AG08396 (cell line): ENCODE measurements around the gene PYGO1.
"Not testable (repeated sequence)": the region's sequence is repeated elsewhere in the genome, so short reads cannot be mapped to it uniquely, and the experiment has no call there.

Source experiments
- DNase-seq: peaks from one replicate; pipeline ENCODE4 v3.0.0; 2012; ENCODE audit warnings: low spot score, mixed read lengths

PYGO1 gene

DNA sequence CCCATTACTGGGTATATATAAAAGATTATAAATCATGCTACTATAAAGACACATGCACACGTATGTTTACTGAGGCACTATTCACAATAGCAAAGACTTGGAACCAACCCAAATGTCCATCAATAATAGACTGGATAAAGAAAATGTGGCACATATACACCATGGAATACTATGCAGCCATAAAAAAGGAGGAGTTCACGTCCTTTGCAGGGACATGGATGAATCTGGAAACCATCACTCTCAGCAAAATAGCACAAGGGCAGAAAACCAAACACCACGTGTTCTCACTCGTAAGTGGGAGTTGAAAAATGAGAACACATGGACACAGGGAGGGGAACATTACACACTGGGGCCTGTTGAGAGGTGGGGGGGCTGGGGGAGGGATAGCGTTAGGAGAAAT, 82.7 kb downstream of the PYGO1 start:
- not testable (repeated sequence) for DNase-seq

DNA sequence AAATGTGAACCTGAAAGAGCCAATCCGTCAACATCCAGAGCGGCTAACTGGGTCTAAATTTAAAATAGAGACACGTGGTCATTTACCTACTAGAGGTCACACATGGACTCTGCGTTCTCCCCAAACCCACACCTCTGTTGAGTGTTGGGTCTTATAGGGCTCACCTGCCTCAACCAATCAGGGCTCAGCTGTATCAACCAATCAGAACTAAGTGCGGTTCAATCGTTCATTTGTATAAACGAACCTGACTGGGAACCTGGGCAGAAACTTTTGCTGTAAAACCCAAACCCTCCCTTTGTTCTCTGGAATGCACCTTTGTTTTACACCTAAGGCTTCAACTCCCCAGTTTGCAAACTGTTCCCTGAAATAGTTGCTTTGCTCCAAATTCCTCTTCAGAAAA, 89.0 kb downstream of the PYGO1 start:
- DNase-seq, result no peak

DNA sequence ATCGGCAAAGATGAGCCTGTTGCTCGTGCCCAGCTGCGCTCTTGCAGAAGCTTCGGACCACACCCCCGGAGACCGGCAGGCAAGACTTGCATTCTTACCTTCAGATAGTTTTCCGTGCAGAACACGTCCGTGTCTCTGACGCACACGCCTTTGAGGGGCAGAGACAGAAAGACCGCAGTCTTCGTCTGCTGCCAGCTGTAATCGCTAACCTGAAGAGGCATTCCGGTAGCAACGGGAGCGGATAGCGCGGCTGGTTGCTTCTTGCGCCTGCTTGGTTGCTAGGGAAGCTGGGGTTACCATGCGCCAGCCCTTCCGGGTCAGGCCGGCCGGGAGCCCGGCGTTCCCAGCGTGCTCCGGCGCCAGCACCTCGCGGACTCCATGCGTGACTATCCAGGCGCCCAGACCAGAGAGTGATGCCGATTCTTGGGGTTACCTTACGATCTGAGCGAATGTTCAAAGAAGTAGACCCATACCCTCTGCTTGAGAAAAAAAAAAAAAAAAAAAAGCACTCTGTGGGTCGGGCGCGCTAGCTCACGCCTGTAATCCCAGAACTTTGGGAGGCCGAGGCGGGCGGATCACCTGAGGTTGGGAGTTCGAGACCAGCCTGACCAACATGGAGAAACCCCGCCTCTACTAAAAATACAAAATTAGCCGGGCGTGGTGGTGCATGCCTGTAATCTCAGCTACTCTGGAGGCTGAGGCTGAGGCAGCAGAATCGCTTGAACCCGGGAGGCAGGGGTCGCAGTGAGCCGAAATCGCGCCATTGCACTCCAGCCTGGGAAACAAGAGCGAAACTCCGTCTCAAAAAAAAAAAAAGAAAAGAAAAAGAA, 89.8 kb downstream of the PYGO1 start:
- peak; percentile 92 for DNase-seq

DNA sequence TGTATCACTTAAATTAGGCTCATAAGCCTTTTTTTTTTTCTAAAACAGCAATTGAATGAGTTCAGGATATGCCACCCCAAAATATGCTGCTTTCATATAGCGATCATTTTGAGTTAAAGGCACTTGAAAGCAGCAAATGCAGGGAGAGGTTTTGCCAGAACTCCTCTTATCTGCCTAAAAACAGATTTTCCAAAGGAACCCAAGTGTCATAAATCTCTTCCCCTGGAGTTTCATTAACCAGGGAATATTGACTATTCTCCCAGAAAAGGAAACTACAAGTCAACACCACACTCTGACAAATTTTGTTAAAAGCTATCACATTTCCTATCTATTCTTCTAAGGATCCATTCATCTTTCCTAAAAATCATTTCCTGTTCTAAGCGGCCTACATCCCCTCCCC, 91.4 kb downstream of the PYGO1 start:
- no peak for DNase-seq

DNA sequence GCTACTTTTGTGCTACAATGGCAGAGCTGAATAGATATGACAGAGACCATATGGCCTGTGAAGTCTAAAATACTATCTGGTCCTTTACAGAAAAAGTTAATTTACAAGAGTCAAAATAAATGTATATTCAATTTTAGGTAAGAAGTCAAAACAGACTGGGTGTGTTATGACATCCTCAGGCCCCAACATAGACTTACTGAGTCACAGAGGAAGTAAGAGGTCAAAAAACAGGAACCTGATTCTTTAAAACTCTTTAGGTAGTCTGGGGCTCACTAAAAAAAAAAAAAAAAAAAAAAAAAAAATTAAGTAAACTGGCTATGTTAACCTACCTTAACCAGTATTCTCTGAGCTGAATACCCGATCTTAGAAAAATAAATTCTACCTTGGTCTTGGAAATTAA, 93.2 kb downstream of the PYGO1 start:
- DNase-seq, result no peak

DNA sequence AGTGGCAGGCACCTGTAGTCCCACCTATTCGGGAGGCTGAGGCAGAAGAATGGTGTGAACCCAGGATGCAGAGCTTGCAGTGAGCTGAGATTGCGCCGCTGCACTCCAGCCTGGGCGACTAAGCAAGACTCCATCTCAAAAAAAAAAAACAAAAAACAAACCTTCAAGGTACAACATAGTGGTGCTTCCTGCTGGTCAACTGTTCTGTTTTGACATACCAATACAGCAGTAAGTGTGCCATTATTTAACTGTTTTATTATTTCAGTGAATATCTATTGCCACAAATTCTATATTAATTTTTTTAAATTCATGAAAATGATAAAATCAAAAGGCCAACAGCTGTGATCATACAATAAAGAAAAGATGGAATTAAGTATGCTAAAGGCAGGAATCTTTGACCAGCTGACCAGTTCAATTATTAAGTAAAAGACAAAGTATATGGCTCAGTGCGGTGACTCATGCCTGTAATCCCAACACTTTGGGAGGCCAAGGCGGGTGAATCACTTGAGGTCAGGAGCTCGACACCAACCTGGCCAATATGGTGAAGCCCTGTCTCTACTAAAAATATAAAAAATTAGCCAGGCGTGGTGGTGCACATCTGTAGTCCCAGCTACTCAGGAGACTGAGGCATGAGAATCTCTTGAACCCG, 99.1 kb downstream of the PYGO1 start:
- peak; percentile 27 for DNase-seq
